ENCODE results near the gene MYO7B.

DNA sequence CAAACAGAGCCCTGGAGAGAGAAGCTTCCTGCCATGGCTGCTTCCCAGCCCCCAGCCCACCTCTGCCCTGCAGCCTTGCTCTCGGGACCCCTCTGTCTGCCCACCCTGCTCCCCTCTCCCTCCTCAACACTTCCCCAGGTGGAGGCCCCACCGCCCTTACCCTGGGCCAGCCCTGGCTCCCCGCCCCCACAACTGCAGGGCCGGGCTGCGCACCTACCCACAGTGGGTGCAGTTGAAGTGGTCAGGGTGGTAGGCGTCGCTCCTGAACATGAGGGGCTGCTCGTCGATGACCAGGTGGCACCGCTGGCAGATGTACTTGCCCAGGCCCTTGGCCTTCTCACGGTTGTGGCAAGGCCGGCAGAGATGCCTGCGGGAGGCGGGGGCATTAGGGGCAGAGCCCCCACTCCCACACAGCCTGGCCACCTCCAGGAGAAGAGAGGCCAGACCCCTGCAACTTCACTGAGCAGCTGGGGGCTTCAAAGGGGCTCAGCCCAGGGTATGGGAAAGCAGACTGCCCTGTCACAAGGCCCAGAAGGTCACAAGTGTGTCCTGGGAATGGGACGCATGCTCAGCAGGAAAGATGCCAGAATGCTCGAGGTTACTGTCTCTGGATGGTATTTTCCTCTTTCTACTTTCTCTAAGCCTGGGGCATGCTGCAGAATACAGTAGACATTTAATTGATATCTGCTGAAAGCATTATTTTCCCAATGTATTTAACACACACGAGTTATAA is 107.4 kb downstream of the MYO7B start:
- TF ChIP-seq, protein P1, sequence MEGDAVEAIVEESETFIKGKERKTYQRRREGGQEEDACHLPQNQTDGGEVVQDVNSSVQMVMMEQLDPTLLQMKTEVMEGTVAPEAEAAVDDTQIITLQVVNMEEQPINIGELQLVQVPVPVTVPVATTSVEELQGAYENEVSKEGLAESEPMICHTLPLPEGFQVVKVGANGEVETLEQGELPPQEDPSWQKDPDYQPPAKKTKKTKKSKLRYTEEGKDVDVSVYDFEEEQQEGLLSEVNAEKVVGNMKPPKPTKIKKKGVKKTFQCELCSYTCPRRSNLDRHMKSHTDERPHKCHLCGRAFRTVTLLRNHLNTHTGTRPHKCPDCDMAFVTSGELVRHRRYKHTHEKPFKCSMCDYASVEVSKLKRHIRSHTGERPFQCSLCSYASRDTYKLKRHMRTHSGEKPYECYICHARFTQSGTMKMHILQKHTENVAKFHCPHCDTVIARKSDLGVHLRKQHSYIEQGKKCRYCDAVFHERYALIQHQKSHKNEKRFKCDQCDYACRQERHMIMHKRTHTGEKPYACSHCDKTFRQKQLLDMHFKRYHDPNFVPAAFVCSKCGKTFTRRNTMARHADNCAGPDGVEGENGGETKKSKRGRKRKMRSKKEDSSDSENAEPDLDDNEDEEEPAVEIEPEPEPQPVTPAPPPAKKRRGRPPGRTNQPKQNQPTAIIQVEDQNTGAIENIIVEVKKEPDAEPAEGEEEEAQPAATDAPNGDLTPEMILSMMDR (IDR thresholded peaks at IDR 0.05): no peak
- no peak for TF ChIP-seq POLR2A (IDR thresholded peaks at IDR 0.05)
- no peak for TF ChIP-seq POLR2AphosphoS5 (IDR thresholded peaks at IDR 0.05)

Measured in breast epithelium (tissue), 3 donors.